ENCODE measurements around the gene ALG1.
"Not testable (repeated sequence)": the region's sequence is repeated elsewhere in the genome, so short reads cannot be mapped to it uniquely, and the experiment has no call there.

The ALG1 gene

DNA sequence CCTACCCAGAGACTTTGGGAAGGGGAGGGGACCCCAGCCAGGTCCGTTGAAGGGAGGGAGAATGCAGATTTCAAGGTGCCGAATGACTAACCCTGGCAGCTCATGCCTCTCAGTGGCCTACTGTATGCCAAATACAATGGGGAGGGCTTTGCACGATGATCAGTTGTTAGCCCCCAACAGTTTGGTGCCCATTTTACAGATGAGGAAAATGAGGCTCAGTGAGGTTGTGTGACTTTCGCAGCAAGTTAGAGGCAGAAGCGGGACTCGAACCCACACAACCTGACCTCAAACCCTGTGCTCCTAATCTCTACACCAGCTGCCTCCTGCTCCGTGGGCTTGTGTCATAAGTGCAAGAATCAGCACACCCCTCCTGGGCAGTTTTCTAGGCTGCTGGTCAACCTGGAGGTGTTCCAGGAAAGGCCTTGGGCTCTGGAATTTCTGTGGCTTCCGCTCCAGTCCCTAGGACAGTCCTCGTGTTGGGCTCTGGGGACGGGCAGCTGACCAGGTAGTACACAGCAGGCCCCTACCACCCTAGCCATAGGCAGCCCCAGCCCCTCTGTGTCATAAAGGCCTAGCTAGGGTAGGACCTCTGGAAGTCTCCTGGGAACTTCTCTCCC, 26.0 kb upstream of the ALG1 start:
- DNase-seq, result no peak

DNA sequence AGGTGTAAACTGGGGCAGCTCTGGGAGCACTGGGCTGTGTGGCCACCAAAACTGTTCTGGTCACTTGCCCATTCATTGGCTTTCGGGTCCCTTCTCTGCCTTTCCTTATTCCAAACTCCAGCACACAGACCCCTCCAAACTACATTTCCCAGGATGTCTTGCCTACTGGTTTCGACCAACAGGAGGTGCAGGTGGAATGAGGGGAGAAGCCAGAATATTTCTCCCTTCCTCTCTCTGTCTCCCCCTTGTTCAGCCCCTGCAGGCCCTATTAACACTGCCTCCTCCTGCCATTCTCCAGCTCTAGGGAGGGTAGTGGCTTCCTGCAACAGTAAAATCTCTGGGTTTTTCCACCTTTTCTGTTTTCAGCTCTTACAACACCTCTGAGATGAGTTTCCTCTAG, 24.7 kb upstream of the ALG1 start:
- no peak for DNase-seq

DNA sequence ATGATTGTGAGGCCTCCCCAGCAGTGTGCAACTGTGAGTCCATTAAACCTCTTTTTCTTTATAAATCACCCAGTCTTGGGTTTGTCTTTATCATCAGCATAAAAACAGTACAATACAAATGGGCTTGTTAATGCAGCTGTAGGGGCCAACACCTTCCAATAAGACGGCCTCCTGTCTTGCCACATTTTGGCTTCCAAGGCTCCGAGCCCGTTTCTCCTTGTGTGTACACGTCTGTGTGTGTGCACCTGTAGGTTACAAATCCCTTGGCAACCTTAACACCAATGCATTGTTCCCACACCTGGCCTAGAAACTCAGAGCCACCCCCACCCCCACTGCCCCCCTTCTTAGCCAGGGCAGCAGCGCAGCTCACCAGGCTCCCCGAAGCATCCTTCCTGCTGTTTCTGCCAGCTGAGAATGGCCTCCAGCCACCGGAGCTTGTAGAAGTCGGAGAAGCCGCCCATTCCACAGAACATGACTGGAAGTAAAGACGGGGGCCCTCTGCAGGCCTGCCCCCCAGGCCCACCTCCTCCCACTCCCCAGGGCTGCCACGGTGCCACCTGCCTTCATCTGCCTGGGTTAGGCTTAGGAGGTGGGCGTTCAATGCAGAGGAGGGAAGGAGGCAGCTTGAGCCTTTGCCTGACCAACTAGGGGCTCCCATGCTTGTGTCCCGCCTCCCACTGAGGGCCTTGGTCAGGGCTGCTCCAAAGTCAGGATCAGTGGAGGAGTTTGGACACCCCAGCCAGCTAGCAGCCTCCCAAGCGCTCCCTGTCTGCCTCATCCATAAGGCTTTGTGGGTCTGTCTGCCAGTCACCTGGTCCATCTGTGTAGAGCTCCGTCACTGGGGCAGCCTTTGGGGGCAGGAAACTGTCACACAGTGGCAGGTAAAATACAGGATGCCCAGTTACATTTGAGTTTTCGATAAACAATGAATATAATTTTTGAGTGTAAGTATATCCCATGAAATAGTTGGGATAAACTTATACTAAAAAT, 16.5 kb upstream of the ALG1 start:
- no peak for DNase-seq

DNA sequence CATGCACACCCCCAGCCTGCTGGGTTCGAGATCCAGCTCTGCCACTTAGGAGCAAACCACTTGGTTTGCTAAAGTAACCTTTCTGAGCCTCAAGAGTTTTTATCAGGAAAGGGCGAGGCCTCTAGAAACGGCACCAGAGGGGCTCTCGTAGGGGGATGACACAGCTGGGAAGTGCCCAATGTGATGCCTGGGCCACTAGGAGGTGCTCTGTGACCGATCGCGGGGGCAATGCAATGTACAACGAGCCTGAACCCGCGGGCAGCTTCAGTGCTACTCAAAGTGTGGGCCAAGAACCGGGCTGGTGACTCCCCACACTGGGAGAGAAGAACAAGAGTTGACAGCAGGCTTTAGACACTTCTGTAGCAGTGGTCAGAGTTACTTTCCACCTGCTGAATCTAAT, 15.3 kb upstream of the ALG1 start:
- no peak for DNase-seq

DNA sequence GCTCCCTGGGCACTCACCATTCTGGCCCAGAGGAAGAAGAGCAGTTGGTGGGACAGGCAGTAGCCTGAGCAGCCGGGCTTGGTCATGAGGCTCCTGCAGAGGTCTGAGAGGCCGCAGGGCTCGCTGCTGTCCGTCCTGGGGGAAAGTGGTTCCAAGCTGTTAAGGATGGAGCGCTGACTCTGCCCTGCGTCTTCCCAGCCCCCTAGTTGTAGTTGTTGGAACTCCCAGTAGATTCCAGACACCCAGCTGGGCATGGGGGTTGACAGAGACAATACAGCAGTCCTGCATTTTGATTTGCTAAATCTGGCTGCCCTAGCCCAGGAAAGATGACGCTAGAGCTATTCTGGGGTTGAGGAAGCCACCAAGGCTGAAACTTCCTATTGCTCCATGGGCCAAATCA, 13.2 kb upstream of the ALG1 start:
- no peak for DNase-seq

DNA sequence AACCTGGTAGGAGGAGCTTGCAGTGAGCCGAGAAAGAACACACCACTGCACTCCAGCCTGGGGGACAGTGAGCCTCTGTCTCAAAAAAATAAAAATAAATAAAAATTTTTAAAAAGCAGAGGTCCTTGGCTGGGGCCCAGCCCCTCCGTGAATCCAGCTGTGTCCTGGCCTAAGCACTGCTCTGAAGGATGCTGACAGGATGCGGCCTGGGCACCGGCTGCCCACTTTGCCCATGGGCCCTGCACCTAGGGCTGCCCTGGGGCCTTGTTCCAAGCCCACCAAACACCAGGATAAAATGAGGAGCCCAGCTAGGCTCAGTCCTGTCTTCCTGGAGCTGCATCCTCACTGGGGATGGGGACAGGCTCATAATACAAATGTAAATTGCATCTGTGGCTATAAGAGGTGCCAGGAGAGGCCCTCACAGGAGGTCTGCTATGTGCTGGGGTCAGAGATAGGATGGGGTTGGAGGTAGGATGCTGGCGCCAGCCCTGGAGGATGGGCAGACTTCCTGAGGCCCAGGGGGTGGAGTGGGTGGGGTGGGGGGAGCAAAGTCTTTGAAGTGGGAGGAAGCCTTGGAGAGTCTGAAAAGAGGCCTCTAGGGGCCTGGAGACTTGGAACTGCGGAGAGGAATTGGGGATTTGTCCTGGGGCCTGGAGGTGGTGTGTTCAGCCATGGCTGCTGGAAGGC, 12.1 kb upstream of the ALG1 start:
- no peak for DNase-seq

DNA sequence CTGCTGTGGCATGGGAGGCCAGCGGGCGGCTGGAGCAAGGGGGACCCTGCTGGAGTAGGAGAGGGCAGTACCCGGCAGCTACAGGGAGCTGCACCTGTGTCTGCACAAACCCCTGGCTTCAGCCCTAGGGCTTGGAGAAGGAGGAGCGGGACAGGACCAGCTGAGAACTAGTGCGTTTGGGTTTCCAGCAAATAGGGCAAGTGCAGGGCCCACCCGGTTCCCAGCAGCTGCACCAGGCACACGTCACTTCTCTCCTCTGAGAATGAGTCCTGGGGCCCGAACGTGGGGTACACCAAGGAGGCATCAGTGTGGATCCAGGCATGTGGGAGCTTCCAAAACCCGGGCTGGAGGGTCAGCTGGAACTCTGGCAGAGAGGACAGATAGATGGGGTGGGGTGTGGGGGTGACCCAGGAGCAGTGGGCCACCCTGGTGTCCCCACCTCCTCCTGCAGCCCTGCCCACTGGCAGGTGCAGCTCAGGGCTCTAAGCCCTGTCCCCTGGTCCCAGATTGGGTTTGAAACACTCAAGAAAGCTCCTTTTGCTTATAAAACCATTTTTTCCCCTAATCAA, 11.5 kb upstream of the ALG1 start:
- DNase-seq, result no peak

DNA sequence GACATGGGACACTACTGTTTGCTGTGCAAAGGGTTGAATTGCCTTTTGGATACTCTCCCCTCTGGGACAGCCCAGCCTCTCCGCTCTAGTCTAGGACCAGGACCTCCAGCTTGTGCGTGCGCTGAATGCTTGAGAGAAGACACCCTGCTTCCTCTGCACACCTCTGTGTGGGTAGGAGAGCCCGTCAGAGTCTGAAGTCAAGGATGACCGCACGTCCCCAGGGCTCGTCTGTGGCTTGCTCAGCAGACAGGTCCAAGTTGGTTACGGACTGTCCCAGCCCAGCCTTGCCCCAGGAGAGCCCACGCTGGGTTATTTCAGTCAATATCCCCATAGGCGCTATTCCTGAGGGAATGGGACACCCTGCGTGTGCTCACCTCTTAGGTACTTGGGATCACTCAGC, 9.6 kb upstream of the ALG1 start:
- no peak for DNase-seq

DNA sequence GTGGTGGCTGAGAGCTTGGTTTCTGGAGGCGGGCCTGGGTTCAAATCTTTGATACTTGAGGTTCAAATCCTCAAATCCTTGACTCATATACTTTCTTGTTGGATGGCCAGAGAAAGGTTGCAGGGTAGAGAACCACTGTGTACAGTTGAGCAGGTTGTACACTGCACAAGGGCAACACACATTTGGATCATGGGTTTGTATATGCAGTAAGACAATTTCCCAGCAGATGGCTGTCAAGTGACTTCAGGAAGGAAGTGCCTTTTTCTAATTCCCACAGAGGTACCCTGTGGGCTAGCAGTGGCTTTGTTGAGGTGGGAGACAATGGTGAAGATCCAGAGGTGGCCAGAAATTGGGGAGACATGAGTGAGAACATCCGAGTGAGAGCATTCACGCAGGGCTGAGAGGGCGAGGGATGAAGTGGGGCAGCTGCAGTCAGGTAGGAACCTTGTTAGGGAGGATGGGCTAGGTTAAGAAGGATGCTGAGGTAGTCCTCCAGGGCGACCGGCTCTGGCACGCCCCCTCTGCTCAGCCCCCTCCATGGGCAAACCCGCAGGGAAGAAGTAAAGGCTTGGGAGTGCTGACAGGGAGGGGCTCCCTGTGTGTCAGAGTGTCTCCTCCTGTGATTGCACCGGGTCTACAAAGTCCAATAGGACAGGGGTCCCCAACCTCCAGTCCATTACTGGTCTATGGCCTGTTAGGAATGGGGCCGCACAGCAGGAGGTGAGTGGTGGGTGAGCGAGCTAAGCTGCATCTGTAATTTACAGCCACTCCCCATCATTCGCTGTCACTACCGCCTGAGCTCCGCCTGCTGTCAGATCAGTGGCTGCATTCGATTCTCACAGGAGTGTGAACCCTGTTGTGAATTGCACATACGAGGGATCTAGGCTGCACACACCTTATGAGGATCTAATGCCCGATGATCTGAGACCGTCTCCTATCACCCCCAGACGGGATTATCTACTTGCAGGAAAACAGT, 8.6 kb upstream of the ALG1 start:
- DNase-seq, result no peak

DNA sequence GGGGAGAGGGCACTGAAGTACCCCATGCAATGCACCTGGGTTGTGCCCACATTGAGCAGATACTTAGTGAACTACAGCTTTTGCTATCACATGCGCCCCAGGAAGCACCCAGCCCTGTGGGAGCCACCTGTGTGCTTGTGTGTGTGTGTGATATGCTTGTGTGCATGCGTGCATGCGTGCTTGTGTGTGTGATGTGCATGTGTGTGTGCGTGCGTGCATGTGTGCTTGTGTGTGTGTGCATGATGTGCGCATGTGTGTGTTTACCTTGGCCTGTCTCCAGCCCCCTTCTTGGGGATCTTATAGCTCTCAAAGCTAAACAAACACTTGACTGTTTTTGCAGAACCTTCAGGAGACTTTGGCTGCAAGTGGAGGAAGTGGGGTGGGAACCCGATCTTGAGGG, 6.7 kb upstream of the ALG1 start:
- no peak for DNase-seq

DNA sequence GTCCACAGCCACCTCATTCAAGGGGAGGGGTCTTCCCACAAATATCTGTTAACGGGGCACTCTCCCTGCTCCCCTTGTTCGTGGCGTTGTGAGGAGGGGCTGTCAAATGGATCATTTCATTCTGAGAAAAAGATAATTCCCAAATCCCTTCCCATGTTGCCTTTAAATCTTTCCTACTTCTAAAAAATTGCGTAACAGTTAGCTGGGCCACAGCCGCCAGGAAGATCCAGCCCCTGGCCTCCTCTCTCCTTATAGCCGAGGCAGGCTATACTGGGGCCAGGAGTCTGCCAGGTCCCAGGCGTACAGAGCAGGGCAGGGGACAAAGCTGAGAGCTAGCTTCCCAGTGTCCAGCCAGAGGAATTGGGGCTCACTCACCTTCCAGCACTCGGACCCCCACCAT, 6.3 kb upstream of the ALG1 start:
- no peak for DNase-seq

DNA sequence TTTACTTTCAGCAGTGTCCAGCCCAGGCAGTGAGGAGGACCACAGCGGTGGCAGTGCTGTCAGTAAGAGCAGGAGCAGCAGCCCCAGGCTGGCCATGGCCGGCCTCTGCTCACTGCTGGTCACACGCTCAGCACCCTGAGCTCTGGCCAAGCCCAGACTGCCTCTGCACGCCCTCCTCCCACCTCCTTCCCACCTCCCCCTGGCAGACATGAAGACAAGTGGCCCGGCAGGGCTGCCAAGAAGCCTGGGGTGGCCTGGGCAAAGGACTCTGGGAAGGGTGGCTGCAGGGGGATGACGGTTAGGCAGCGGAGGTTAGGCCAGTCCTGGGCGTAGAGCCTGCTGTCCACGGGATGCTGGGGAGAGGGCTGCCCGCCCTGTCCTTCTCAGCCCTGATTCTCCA, 5.8 kb upstream of the ALG1 start, which contains the start of gene C16orf89:
Gene C16orf89, minus strand, starts transcription at position 144 of the 400 bp plus-strand sequence. Its CDS starts 48 bp downstream, at position 96.
- no peak for DNase-seq

DNA sequence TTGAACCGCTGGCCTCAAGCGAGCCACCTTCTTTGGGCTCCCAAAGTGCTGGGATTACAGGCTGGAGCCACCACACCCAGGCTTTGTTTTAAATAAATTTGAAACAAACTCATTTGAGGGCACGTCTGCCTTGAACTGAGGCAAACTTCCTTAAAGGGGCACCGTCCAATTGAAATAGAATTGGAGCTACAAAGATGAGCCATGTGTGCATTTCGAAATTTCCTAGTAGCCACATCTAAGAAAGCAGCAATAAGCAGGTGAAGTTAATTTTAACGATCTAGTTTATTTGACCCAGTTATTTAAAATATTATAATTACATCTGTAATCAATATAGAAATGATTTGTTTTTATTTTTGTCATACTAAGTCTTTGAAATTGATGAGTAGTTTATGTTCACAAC, 5.1 kb upstream of the ALG1 start:
- no peak for DNase-seq

DNA sequence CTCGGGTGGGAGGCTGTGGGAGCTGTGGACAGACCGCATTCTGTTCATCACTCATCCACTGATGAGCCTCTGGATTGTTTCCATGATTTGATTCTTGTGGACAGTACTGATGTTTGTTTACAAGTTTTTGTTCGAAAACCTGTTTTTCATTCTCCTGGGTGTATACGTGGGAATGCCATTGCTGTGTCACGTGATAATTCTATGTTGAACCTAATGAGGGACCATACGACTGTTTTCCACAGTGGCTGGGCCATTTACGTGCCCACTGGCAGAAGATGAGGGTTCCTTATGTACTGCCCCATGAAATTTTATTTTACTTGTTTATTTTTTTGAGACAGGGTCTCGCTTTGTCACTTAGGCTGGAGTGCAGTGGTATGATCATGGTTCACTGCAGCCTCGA, 2.6 kb upstream of the ALG1 start:
- DNase-seq, result no peak

DNA sequence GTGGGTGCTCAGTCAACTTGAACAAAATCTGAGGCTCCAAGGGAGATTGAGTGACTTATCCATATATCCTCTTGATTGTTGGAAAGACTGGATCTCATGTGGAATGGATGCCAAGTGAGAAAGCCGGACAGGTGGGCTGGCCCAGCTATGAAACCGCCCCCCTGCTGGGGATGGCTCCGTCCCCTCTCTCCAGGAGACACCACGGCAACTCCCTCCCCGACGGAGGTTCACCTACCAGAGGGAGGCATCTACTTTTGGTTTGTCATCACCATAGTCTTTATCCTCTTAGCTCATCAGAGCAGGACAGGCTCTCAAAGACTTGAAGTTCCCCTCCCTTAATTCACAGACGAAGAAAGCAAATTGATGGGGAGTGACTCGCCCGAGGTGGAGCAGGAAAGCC, 1.8 kb upstream of the ALG1 start:
- no peak for DNase-seq

DNA sequence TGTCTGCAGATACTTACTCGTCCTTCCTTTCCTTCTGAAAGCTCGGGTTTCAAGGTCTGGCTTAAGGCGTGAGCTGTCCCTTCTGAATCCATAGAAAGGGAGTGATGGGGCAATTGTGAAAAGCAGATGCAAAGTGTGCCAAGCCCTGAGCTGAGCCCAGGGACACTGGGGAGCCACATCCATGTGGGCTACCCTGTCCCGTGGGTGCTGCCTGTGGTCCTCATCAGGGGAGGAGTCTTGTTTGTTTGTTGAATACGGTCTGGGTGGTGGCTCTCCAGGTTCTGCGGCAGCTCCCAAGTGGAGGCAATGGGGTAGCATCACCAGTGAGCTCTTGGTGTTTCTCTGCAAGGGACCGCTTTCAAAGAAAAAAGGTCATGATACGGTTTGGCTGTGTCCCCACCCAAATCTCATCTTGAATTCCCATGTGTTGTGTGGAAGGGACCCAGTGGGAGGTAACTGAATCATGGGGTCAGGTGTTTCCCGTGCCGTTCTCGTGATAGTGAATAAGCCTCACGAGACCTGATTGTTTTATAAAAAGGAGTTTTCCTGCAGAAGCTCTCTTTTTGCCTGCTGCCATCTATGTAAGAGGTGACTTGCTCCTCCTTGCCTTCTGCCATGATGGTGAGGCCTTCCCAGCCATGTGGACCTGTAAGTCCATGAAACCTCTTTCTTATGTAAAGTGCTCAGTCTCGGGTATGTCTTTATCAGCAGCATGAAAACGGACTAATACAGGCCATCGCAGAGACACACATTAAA, 1.0 kb upstream of the ALG1 start:
- no peak for DNase-seq

DNA sequence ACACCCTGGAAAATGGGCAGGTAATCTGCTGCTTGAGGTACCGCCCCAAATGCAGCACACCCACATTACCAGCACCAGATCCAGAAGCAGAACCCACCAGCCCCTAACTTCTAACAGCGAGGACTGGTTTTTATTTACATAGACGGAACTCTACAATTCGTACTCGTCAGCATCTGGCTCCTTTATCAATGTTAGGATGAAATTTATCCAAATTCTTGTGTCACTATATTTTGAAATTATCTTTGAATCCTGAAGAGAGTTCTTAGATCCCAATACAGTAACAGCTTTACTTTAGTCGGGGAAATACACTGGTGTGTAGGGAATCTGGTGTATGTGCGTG, 332 bp upstream of the ALG1 start:
- DNase-seq, result no peak

DNA sequence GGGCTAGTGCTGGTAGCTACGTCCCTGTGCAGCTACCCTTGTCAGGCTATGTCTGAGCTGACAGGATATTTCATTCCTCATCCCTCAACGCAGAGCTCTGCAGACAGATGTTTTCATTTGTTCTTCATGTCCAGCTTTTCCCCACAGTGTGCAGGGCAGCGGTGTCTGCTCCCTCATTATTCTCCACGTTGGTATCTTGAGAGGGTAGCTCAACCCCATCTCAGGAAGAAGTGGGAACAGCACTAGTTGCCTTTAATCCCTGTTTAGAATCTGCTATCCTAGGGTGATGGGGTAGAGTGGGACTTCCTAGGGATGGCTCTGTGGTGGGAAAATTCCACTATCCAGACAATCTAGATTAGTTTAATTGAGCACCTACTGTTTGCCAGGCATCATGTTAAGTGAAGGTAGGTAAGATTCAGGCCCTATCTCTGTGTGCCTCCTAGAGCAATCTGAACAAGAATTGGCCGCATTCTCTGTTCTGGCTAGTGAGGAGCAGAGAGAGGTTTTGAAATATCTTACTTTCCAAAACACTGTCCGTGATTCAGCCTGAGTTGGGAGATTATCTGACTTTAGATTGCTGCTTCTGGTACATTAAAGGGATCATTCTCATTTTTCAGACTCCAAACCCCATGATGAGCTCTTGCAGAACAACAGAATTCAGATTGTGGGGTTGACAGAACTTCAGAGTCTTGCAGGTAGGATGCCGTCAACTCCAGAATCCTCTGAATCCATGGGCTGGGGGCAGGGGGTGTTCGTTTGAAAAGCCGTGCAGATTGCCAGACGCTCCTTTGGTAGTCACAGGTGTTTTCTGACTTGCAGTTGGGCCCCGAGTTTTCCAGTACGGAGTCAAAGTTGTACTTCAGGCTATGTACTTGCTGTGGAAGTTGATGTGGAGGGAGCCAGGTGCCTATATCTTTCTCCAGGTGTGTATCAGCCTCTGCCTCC, 963 bp downstream of the ALG1 start:
- no peak for DNase-seq

DNA sequence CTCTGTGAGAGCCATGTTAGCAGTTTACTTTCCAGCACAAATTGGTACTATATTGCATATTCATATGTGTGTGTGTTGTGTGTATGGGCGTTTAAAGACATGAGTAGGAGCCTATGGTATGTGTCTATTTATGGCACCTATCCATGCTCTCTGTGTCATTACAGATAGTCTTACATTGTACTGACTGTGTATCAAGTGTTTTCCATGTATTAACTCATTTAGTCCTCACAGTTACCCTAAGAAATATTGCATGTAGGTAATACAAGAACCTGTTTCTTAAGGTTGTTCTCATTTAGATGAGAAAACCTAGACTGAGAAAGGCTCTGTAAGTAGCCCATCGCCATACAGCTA, 1.6 kb downstream of the ALG1 start:
- no peak for DNase-seq

DNA sequence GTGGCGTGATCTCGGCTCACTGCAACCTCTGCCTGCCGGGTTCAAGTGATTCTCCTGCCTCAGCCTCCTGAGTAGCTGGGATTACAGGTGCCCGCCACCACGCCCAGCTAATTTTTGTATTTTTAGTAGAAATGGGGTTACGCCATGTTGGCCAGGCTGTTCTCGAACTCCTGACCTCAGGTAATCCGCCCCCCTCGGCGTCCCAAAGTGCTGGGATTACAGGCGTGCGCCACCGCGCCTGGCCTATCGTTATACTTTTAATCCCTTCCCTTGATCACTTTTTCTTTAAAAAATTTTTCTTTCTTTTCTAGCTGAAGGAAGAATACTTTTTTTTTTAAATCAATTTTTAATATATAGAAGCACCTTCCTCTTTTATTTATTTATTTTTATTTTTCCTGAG, 2.1 kb downstream of the ALG1 start:
- not testable (repeated sequence) for DNase-seq

All from cerebellar nuclear complex (tissue), 1 donor.